Colonic mucosa (tissue), 4 donors: Measurements from ENCODE around the gene DSCAML1. TPM values are rescaled to one million over a fixed set of nuclear protein-coding genes. Genes with fewer than 3 reads are reported as not detected.

ENCODE experiments used
- DNase-seq: peaks from one replicate; pipeline ENCODE4 v3.0.0-alpha.2; 2020
- H3K27ac ChIP-seq: fragments of 200-600 bp; one replicate; pipeline ENCODE4 v1.8.0; 2021
- H3K27me3 ChIP-seq: fragments of 200-600 bp; one replicate; pipeline ENCODE4 v1.8.0; 2021
- H3K36me3 ChIP-seq: fragments of 200-600 bp; one replicate; pipeline ENCODE4 v1.8.0; 2021
- H3K4me1 ChIP-seq: fragments of 200-600 bp; one replicate; pipeline ENCODE4 v1.8.0; 2021; ENCODE audit warnings: mild to moderate bottlenecking
- H3K4me3 ChIP-seq: fragments of 200-600 bp; one replicate; pipeline ENCODE4 v1.8.0; 2021
- H3K9ac ChIP-seq, 2 donors: one replicate each; pipeline ENCODE4 v1.7.0; 2013; ENCODE audit warnings: control low read depth in 2 of 2, low read depth in 2 of 2, low read length in 2 of 2
- H3K9me3 ChIP-seq: fragments of 200-600 bp; one replicate; pipeline ENCODE4 v1.8.0; 2021
- intact Hi-C: fragments of 100-400 bp; cut with DNase I; formaldehyde crosslinking; loops from one replicate; pipeline ENCODE4 v1.14.1; 2022
- total RNA-seq, 2 donors: library from RNA; stranded (reverse); fragmentation: NEBNext Ultra II Directional in 1 of 2; extraction: Animal tissue kit (Norgen Biotek cat#: 25700) in 1 of 2; gene quantifications; one replicate each; pipeline ENCODE4 v1.2.1, GENCODE V29; 2021
- TF ChIP-seq, protein P1 (sequence below): fragments of 200-600 bp; IDR thresholded peaks from one replicate; pipeline ENCODE4 v1.8.0; 2022; ENCODE audit warnings: antibody characterized with exemption, mild to moderate bottlenecking
- donor health status: healthy.
- donor health status: DM: no; HTN: no; CAD: no.
- donor health status: DM: no; HTN: no; CAD: no.

DSCAML1 gene
- total RNA-seq, 2 donors from 2014 or later = 1.2 to 4.3 TPM

DNA sequence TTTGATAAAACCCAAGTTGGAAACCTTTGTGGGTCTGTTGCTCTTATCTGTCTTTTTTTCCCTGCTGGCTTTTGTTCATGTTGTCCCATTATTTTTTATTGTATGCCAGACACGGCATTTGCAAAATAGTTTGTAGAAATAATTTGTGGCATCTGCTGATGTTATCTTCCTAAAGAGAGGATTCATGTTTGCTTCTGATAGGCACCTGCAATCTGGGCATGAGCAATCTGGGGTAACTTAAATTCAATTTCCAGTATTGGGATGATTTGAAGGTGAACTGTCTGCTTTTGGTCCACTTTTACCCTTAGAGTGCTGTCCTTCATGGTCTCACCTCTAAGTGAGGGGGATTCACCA lies 342.5 kb downstream of the DSCAML1 start:
- TF ChIP-seq, protein P1, sequence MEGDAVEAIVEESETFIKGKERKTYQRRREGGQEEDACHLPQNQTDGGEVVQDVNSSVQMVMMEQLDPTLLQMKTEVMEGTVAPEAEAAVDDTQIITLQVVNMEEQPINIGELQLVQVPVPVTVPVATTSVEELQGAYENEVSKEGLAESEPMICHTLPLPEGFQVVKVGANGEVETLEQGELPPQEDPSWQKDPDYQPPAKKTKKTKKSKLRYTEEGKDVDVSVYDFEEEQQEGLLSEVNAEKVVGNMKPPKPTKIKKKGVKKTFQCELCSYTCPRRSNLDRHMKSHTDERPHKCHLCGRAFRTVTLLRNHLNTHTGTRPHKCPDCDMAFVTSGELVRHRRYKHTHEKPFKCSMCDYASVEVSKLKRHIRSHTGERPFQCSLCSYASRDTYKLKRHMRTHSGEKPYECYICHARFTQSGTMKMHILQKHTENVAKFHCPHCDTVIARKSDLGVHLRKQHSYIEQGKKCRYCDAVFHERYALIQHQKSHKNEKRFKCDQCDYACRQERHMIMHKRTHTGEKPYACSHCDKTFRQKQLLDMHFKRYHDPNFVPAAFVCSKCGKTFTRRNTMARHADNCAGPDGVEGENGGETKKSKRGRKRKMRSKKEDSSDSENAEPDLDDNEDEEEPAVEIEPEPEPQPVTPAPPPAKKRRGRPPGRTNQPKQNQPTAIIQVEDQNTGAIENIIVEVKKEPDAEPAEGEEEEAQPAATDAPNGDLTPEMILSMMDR = no peak
- no peaks in the 10 kb centered on the region for H3K36me3 ChIP-seq
- H3K9ac ChIP-seq = no peak overlapping the region
- no peaks in the 10 kb centered on the region for H3K4me1 ChIP-seq
- no peaks in the 10 kb centered on the region for H3K27me3 ChIP-seq
- no peak for DNase-seq
- H3K9me3 ChIP-seq = no peaks in the 10 kb centered on the region
- H3K27ac ChIP-seq = no peak overlapping the region
- no peak overlapping the region for H3K4me3 ChIP-seq
- intact Hi-C loops = no loop called here

DNA sequence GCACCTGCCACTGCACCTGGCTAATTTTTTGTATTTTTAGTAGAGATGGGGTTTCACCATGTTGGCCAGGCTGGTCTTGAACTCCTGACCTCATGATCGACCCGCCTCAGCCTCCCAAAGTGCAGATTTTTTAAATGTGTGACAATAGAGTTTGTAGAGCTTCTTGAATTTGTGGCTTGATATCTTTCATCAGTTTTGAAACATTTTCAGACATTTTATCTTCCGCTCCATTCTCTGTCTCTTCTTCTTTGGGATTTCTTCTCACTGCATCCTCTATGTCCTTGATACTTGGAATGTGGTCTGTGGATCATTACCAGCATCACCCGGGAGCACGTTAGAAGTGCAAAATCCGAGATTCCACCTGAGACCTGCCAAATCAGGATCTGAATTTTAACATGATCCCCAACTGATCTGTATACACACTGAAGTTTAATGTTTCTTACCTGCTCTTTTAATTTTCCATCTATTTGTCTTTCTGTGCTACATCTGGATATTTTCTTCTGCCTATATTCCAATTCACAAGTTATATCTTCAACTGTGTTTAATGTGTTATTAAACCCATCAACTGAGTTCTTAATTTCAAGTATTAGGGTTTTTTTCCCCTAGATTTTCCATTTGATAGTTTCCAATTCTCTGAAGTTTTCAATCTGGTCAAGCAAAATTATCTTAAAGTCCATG lies 343.0 kb downstream of the DSCAML1 start:
- DNase-seq = no peak
- Histone ChIP-seq H3K27me3 (no peaks in the 10 kb centered on the region), H3K36me3 (no peaks in the 10 kb centered on the region), H3K9ac (no peak overlapping the region), H3K27ac (no peak overlapping the region), H3K9me3 (no peaks in the 10 kb centered on the region), H3K4me1 (no peaks in the 10 kb centered on the region), H3K4me3 (no peak overlapping the region)
- TF ChIP-seq, protein P1 = no peak
- intact Hi-C loops = no loop called here

DNA sequence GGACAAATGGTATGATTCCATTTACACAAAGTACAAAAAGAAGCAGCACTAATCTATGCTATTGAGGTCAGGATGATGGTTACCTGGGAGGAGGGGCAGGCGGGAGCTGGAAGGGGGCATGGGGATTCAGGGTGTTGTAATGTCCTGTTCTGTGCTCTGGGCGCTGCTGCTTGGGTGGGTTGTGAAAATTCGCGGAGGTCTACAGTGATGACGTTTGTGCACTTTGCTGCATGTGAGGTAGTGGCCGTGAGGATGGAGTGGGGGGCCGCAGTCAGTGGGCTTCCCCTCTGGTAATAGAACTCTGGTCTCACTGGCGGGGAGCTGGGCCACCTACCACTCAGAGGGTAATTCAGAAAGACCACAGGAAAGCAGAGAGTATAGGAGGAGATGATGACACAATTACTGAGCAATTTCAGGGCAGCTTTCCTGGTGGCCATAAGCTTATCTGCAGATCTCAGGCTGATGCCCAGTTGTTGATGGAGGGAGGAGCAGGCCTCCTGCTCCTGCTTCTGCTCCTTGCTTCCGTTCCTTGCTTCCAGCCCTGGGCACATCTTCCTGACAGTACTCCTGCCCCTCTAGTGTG lies 347.8 kb downstream of the DSCAML1 start:
- Histone ChIP-seq H3K9ac (no peak overlapping the region), H3K4me3 (no peak overlapping the region), H3K9me3 (no peaks in the 10 kb centered on the region), H3K4me1 (no peaks in the 10 kb centered on the region), H3K27me3 (no peaks in the 10 kb centered on the region), H3K27ac (no peak overlapping the region), H3K36me3 (no peaks in the 10 kb centered on the region)
- TF ChIP-seq, protein P1 = no peak
- intact Hi-C loops = loop anchor here (10.0 kb wide), 1 partner anchor 606 kb away; no protein-coding TSS in a partner anchor
- no peak for DNase-seq

DNA sequence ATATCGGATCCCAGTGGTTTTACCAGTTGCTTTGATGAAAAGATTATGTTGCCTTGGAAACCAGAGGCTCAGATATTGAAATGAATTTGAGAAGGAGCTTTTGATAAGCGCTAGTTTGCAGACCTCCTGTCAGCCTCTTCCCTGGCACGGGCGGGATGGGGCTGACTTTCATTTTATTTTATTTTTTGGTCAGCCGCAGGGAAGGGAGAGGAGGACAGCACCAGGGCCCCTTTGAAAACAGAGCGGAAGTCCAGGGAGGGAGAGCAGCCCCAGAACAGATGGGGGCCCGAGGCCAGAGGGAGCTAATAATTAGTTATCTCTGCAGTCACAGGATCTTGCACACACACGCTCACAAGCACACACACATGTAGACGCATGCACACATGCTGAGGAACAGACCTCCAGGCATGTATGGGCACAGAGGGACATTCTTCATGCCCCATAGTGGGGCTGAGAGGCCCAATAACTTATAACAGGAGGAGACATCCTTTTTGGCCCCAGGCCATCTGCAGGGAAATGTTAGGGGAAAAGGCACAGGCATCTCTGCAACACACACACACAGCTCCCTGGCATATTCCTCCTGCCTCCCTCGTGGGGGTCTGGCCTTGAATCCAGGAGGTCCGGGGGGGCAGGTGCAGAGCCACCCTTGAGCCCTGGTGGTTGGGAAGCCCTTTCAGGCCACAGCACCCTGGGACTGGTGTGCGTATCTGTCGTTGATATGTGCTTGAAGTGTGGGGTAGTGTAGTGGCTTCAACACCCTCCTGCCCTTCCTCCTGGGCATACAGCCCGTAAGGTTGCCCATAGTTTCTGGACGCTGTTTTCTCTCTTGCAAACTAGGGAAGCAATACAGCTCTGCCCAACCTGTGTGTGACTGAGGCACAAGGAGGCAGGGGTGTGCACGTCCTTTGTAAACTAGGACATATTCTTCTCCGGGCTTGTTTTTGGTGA lies 352.0 kb downstream of the DSCAML1 start:
- Histone ChIP-seq H3K27me3 (no peaks in the 10 kb centered on the region), H3K4me3 (no peak overlapping the region), H3K27ac (no peak overlapping the region), H3K9ac (no peak overlapping the region), H3K9me3 (no peaks in the 10 kb centered on the region), H3K36me3 (no peaks in the 10 kb centered on the region), H3K4me1 (no peaks in the 10 kb centered on the region)
- TF ChIP-seq, protein P1 = no peak
- DNase-seq = no peak
- intact Hi-C loops = loop anchor here (10.0 kb wide), 1 partner anchor 610 kb away; no protein-coding TSS in a partner anchor

DNA sequence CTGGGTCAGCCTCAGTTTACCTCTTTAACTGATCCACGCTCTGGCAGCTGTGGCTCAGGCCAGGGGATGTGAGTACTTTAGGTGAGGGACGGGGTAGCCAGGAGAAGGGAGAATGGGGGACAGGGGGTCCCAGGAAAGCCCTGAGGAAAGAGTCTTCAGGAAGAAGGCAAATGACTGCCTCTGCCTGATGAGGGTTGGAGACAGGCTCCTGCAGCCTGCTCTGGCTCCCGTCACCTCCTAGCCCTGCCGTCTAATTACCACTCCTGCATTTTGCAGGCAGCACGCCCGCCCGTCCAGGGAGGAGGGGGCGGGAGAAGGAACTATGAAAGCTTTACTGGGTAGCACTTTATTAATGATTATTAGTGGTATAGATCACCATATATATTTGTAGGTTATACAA lies 352.8 kb downstream of the DSCAML1 start:
- intact Hi-C loops = loop anchor here (10.0 kb wide), 1 partner anchor 611 kb away; no protein-coding TSS in a partner anchor
- TF ChIP-seq, protein P1 = no peak
- Histone ChIP-seq H3K4me3 (no peak overlapping the region), H3K36me3 (no peaks in the 10 kb centered on the region), H3K4me1 (no peaks in the 10 kb centered on the region), H3K9ac (no peak overlapping the region), H3K27ac (no peak overlapping the region), H3K9me3 (no peaks in the 10 kb centered on the region), H3K27me3 (no peaks in the 10 kb centered on the region)
- no peak for DNase-seq
